Adrenal gland (tissue), 12 donors: ENCODE data around the gene TMEM229B. TPM values are rescaled to one million over a fixed set of nuclear protein-coding genes. Genes with fewer than 3 reads are reported as not detected.

Source experiments
- DNase-seq, 7 donors: peaks; one replicate each; pipeline ENCODE4 v3.0.0-alpha.2; 2019 to 2020
- H3K27ac ChIP-seq, 5 donors: fragments of 200-600 bp; sonication (generic) in 4 of 5; 1 replicate in 3 of 5; 2 replicates in 2 of 5; pipeline versions ENCODE4 v1.5.1 to v1.8.0; 2016 to 2020; ENCODE audit warnings: mild to moderate bottlenecking in 1 of 5
- H3K27me3 ChIP-seq: fragments of 200-600 bp; 2 replicates; pipeline ENCODE4 v1.8.0; 2021
- H3K36me3 ChIP-seq, 2 donors: fragments of 200-600 bp; replicated peaks in 1 of 2; 1 replicate in 1 of 2; 2 replicates in 1 of 2; pipeline versions ENCODE4 v1.5.1 to v1.8.0; 2018 to 2022
- H3K4me1 ChIP-seq, 2 donors: fragments of 200-600 bp; replicated peaks in 1 of 2; 1 replicate in 1 of 2; 2 replicates in 1 of 2; pipeline versions ENCODE4 v1.5.1 to v1.8.0; 2018 to 2021
- H3K4me3 ChIP-seq, 4 donors: fragments of 200-600 bp; sonication (generic) in 3 of 4; one replicate each; pipeline ENCODE4 v1.5.1; 2016 to 2018
- H3K9me3 ChIP-seq, 3 donors: fragments of 200-600 bp; sonication (generic) in 1 of 3; replicated peaks in 1 of 3; 1 replicate in 2 of 3; 2 replicates in 1 of 3; pipeline versions ENCODE4 v1.5.1 to v1.8.0; 2016 to 2021
- CTCF ChIP-seq, 6 experiments: fragments of 450-650 bp in 4 of 6; fragments of 200-600 bp in 2 of 6; sonication (generic) in 1 of 6; IDR thresholded peaks; 1 replicate in 5 of 6; 2 replicates in 1 of 6; pipeline versions ENCODE4 v1.5.1 to v1.8.0; 2016 to 2021; ENCODE audit warnings: antibody characterized with exemption in 6 of 6, mild to moderate bottlenecking in 2 of 6, moderate library complexity in 1 of 6
- POLR2A ChIP-seq, 2 donors: fragments of 450-650 bp; IDR thresholded peaks; one replicate each; pipeline ENCODE4 v1.6.1; 2017; ENCODE audit warnings: antibody characterized with exemption in 2 of 2, mild to moderate bottlenecking in 2 of 2, moderate library complexity in 1 of 2
- WGBS, 4 donors: extraction: QIAGEN DNeasy Blood & Tissue Kit in 2 of 4; methylation state at CpG; one replicate each; pipeline versions ENCODE4 v1.1.5 to v1.1.7; 2013 to 2017; 5-methylcytosine and 5-hydroxymethylcytosine counted together
- intact Hi-C, 2 donors: fragments of 100-400 bp; cut with DNase I; formaldehyde crosslinking; loops; one replicate each; pipeline versions ENCODE4 v1.14.1 to v1.15.0; 2022 to 2023
- polyA plus RNA-seq, 3 donors: library from polyadenylated mRNA; stranded (reverse); fragments of 200-250 nt in 2 of 3; fragments of 350-450 nt in 1 of 3; fragmentation: Illumina TruSeq in 1 of 3; extraction: RNeasy Lipid Tissue Mini Kit (QIAGEN cat#74804) in 1 of 3; gene quantifications; one replicate each; pipeline ENCODE4 v1.2.3, GENCODE V29; 2013 to 2014
- total RNA-seq, 9 donors: library from RNA; depleted of rRNA in 4 of 9; stranded (reverse); fragments of >200 nt in 4 of 9; fragments of 120-200 nt in 1 of 9; fragmentation: NEBNext Ultra II Directional in 1 of 9; extraction: Animal tissue kit (Norgen Biotek cat#: 25700) in 1 of 9; gene quantifications; one replicate each; pipeline versions ENCODE4 v1.1.0 to v1.2.4, GENCODE V29; 2013 to 2023
- donor health status: healthy with polysubstance abuse.
- donor health status: Bipolar disorder and iron deficiency.
- donor health status: DM: yes; HTN: yes; CAD: no.
- donor health status: DM: no; HTN: no; CAD: no.
- donor health status: DM: no; HTN: no; CAD: no.
- donor health status: DM: yes; HTN: yes; CAD: no.

Gene TMEM229B
- total and polyA plus RNA-seq, 12 donors = 5.7 to 63.9 (median 32.7) TPM

- DNase-seq = peak in 5 of 7 donors; percentile 38 to 70 (median 45)
- intact Hi-C loops = no loop called here
- Histone ChIP-seq H3K36me3 (no peaks in the 10 kb centered on the region), H3K4me3 (peak overlapping the region in 3 of 4 donors; percentile 29 to 73 (median 44)), H3K4me1 (peaks cover 0 to 18% of the 10 kb centered on the region in 2 donors), H3K27ac (peak overlapping the region in 4 of 5 donors; percentile 36 to 85 (median 83)), H3K27me3 (no peaks in the 10 kb centered on the region), H3K9me3 (no peaks in the 10 kb centered on the region)
- TF ChIP-seq POLR2A (IDR thresholded peaks at IDR 0.05) (no peak), CTCF (IDR thresholded peaks at IDR 0.05) (no peak)
- 19 to 31% (median 21%) methylated on average over 6 of the region's 6 CpGs for WGBS, 4 donors
Observed at GRCh38 chr14:67533754-67534085, 45.2 kb upstream of the TMEM229B start.

GRCh38 chr14:67532998-67533753 lies 44.7 kb upstream of the TMEM229B start, which contains the start of gene PLEKHH1:
TSS of gene PLEKHH1 (plus strand) at chr14:67533290. CDS start at chr14:67541868, 8,578 bp downstream.
- WGBS, 4 donors = 0 to 1% (median 0%) methylated on average over 10 to 86 of the region's 86 CpGs
- TF ChIP-seq CTCF (IDR thresholded peaks at IDR 0.05) (no peak), POLR2A (IDR thresholded peaks at IDR 0.05) (peak; percentile 28 to 90)
- H3K27me3 ChIP-seq = no peaks in the 10 kb centered on the region
- peaks cover 0 to 12% of the 10 kb centered on the region in 2 donors for H3K4me1 ChIP-seq
- H3K36me3 ChIP-seq = no peaks in the 10 kb centered on the region
- peak within 1 kb of the TSS; percentile 36 to 85 (median 83) for H3K27ac ChIP-seq
- no peaks in the 10 kb centered on the region for H3K9me3 ChIP-seq
- peak within 1 kb of the TSS; percentile 29 to 73 (median 39) for H3K4me3 ChIP-seq
- peak; percentile 84 to 91 (median 87) for DNase-seq
- intact Hi-C loops = no loop called here

- Histone ChIP-seq H3K9me3 (no peaks in the 10 kb centered on the region), H3K4me1 (peaks cover 0 to 7% of the 10 kb centered on the region in 2 donors), H3K4me3 (peak overlapping the region in 3 of 4 donors; percentile 34 to 73 (median 44)), H3K27ac (peak overlapping the region; percentile 36 to 85 (median 83)), H3K27me3 (no peaks in the 10 kb centered on the region), H3K36me3 (no peaks in the 10 kb centered on the region)
- no peak for TF ChIP-seq CTCF (IDR thresholded peaks at IDR 0.05)
- no peak for DNase-seq
- WGBS, 4 donors = 16 to 33% (median 18%) methylated on average over 13 to 23 of the region's 23 CpGs
- intact Hi-C loops = no loop called here
Observed at GRCh38 chr14:67532606-67532997, 44.1 kb upstream of the TMEM229B start.

- no peak for DNase-seq
- peaks cover 0 to 5% of the 10 kb centered on the region in 2 donors for H3K4me1 ChIP-seq
- H3K27ac ChIP-seq = no peak overlapping the region
- H3K36me3 ChIP-seq = no peaks in the 10 kb centered on the region
- 77 to 90% (median 88%) methylated on average over 5 of the region's 5 CpGs for WGBS, 4 donors
- H3K27me3 ChIP-seq = no peaks in the 10 kb centered on the region
- H3K4me3 ChIP-seq = no peak overlapping the region
- intact Hi-C loops = loop anchor here (5.0 kb wide), 1 partner anchor 42 kb away; no protein-coding TSS in a partner anchor
- TF ChIP-seq CTCF (IDR thresholded peaks at IDR 0.05) (no peak), POLR2A (IDR thresholded peaks at IDR 0.05) (no peak)
- H3K9me3 ChIP-seq = no peaks in the 10 kb centered on the region
Observed at GRCh38 chr14:67529947-67530935, 41.7 kb upstream of the TMEM229B start.
